Loucy (cell line): ENCODE results near the gene TDRD7.

ENCODE experiments used
- EZH2phosphoT487 ChIP-seq: fragments of 200-600 bp; IDR thresholded peaks from 2 replicates; pipeline ENCODE4 v1.6.1; 2018; ENCODE audit warnings: antibody characterized with exemption, mild to moderate bottlenecking, moderate library complexity, borderline replicate concordance
- TF ChIP-seq, protein P1 (sequence below): fragments of 200-600 bp; sonication (generic); conservative IDR thresholded peaks from 2 replicates; pipeline ENCODE4 v1.5.1; 2014; ENCODE audit warnings: mild to moderate bottlenecking, antibody characterized with exemption, low read length

- TF ChIP-seq, protein P1, sequence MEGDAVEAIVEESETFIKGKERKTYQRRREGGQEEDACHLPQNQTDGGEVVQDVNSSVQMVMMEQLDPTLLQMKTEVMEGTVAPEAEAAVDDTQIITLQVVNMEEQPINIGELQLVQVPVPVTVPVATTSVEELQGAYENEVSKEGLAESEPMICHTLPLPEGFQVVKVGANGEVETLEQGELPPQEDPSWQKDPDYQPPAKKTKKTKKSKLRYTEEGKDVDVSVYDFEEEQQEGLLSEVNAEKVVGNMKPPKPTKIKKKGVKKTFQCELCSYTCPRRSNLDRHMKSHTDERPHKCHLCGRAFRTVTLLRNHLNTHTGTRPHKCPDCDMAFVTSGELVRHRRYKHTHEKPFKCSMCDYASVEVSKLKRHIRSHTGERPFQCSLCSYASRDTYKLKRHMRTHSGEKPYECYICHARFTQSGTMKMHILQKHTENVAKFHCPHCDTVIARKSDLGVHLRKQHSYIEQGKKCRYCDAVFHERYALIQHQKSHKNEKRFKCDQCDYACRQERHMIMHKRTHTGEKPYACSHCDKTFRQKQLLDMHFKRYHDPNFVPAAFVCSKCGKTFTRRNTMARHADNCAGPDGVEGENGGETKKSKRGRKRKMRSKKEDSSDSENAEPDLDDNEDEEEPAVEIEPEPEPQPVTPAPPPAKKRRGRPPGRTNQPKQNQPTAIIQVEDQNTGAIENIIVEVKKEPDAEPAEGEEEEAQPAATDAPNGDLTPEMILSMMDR = no peak
- TF ChIP-seq EZH2phosphoT487 = no peak
Measured at GRCh38 chr9:97431549-97432143, 19.8 kb downstream of the TDRD7 start.
